GM21515 (cell line): ENCODE results near the gene NDUFB3.
"Not testable (repeated sequence)": the region's sequence is repeated elsewhere in the genome, so short reads cannot be mapped to it uniquely, and the experiment has no call there.

Experiments used
- ATAC-seq: cut with Tn5 transposase; IDR thresholded peaks from one replicate; pipeline ENCODE4 v1.9.1; 2021; ENCODE audit not compliant: unreplicated experiment

The NDUFB3 gene

GRCh38 chr2:201090574-201090973 lies 18.8 kb downstream of the NDUFB3 start:
- ATAC-seq: no peak

- ATAC-seq: no peak
Measured at GRCh38 chr2:201093573-201093972, 21.8 kb downstream of the NDUFB3 start.

GRCh38 chr2:201100497-201100896 lies 28.7 kb downstream of the NDUFB3 start:
- no peak for ATAC-seq

- no peak for ATAC-seq
Measured at GRCh38 chr2:201105759-201106158, 34.0 kb downstream of the NDUFB3 start.

- ATAC-seq: no peak
Measured at GRCh38 chr2:201107624-201108023, 35.8 kb downstream of the NDUFB3 start.

- ATAC-seq: no peak
Measured at GRCh38 chr2:201108341-201108740, 36.5 kb downstream of the NDUFB3 start.

- no peak for ATAC-seq
Measured at GRCh38 chr2:201109186-201109585, 37.4 kb downstream of the NDUFB3 start.

- ATAC-seq: no peak
Measured at GRCh38 chr2:201110615-201111014, 38.8 kb downstream of the NDUFB3 start.

GRCh38 chr2:201111096-201111495 lies 39.3 kb downstream of the NDUFB3 start:
- ATAC-seq: no peak

GRCh38 chr2:201114350-201114749 lies 42.5 kb downstream of the NDUFB3 start:
- ATAC-seq: no peak

- no peak for ATAC-seq
Measured at GRCh38 chr2:201114846-201115245, 43.0 kb downstream of the NDUFB3 start.

- peak; percentile 41 for ATAC-seq
Measured at GRCh38 chr2:201116115-201116958, 44.5 kb downstream of the NDUFB3 start, which contains the start of gene CFLAR. TSS of gene CFLAR (plus strand) at chr2:201116164. CDS start at chr2:201129866, 13,702 bp downstream.

- peak; percentile 16 for ATAC-seq
Measured at GRCh38 chr2:201116959-201117734, 45.3 kb downstream of the NDUFB3 start.

GRCh38 chr2:201117735-201118094 lies 45.9 kb downstream of the NDUFB3 start:
- ATAC-seq: not testable (repeated sequence)

GRCh38 chr2:201118121-201118960 lies 46.5 kb downstream of the NDUFB3 start:
- ATAC-seq: peak; percentile 48

GRCh38 chr2:201118961-201119854 lies 47.4 kb downstream of the NDUFB3 start:
- peak; percentile 1 for ATAC-seq

GRCh38 chr2:201122276-201122675 lies 50.5 kb downstream of the NDUFB3 start:
- no peak for ATAC-seq

- peak; percentile 18 for ATAC-seq
Measured at GRCh38 chr2:201126308-201127151, 54.7 kb downstream of the NDUFB3 start.

- ATAC-seq: no peak
Measured at GRCh38 chr2:201127152-201127511, 55.3 kb downstream of the NDUFB3 start.
